Psoas muscle (tissue), 8 donors: Measurements from ENCODE around the gene SLITRK2. TPM values are rescaled to one million over a fixed set of nuclear protein-coding genes. Genes with fewer than 3 reads are reported as not detected.

ENCODE experiments used
- ATAC-seq, 4 donors: fragments of 200-7000 bp; cut with Tn5 transposase; one replicate each; pipeline ENCODE4 v1.9.1; 2020; ENCODE audit warnings: moderate library complexity in 3 of 4, mild to moderate bottlenecking in 2 of 4
- DNase-seq, 2 donors: peaks; one replicate each; pipeline ENCODE4 v3.0.0-alpha.2; 2020
- H3K27ac ChIP-seq: fragments of 200-600 bp; one replicate; pipeline ENCODE4 v1.8.0; 2022
- H3K27me3 ChIP-seq, 3 donors: fragments of 200-600 bp in 1 of 3; one replicate each; pipeline versions ENCODE4 v1.6.1 to v1.8.0; 2013 to 2022; ENCODE audit warnings: low read length in 2 of 3, mild to moderate bottlenecking in 2 of 3, moderate library complexity in 1 of 3; ENCODE audit not compliant: insufficient read depth in 3 of 3
- H3K36me3 ChIP-seq, 2 donors: fragments of 200-600 bp in 1 of 2; one replicate each; pipeline versions ENCODE4 v1.6.1 to v1.8.0; 2013 to 2022; ENCODE audit warnings: low read depth in 1 of 2, mild to moderate bottlenecking in 1 of 2, moderate library complexity in 1 of 2; ENCODE audit not compliant: insufficient read depth in 1 of 2
- H3K4me1 ChIP-seq: fragments of 200-600 bp; one replicate; pipeline ENCODE4 v1.8.0; 2022
- H3K4me3 ChIP-seq: fragments of 200-600 bp; one replicate; pipeline ENCODE4 v1.8.0; 2022; ENCODE audit warnings: mild to moderate bottlenecking
- H3K9me3 ChIP-seq: fragments of 200-600 bp; one replicate; pipeline ENCODE4 v1.8.0; 2022
- CTCF ChIP-seq: fragments of 200-600 bp; IDR thresholded peaks from one replicate; pipeline ENCODE4 v1.8.0; 2022; ENCODE audit warnings: antibody characterized with exemption
- WGBS, 3 donors: extraction: QIAGEN DNeasy Blood & Tissue Kit; methylation state at CpG; one replicate each; pipeline versions ENCODE4 v1.1.6 to v1.1.7; 2013; 5-methylcytosine and 5-hydroxymethylcytosine counted together
- intact Hi-C, 2 donors: fragments of 100-400 bp; cut with DNase I; formaldehyde crosslinking; loops; one replicate each; pipeline versions ENCODE4 v1.11.0 to v1.14.2; 2022
- polyA plus RNA-seq, 3 donors: library from polyadenylated mRNA; stranded (reverse); fragments of 200-250 nt; gene quantifications; one replicate each; pipeline ENCODE4 v1.2.3, GENCODE V29; 2013
- total RNA-seq, 4 donors: library from RNA; stranded (reverse); fragmentation: NEBNext Ultra II Directional in 2 of 4; extraction: Animal tissue kit (Norgen Biotek cat#: 25700) in 2 of 4; gene quantifications; one replicate each; pipeline versions ENCODE4 v1.2.1 to v1.2.4, GENCODE V29; 2021 to 2023
- donor health status: healthy with polysubstance abuse.
- donor health status: DM: no; HTN: no; CAD: no; lungs with moderate emphysema.
- donor health status: Bipolar disorder and iron deficiency.
- donor health status: healthy.
- donor health status: DM: yes; HTN: yes; CAD: no.
- donor health status: DM: no; HTN: no; CAD: no.
- donor health status: DM: no; HTN: no; CAD: no.
- donor health status: DM: yes; HTN: yes; CAD: no.

SLITRK2 gene
- total and polyA plus RNA-seq, 7 donors, result 0.01 to 0.09 (median 0.04) TPM; not detected in 3

- Histone ChIP-seq H3K36me3 (no peaks in the 10 kb centered on the region), H3K9me3 (no peaks in the 10 kb centered on the region), H3K4me1 (no peaks in the 10 kb centered on the region), H3K4me3 (no peak overlapping the region), H3K27ac (no peak overlapping the region), H3K27me3 (no peaks in the 10 kb centered on the region)
- DNase-seq, result no peak
- WGBS, 3 donors, result 60 to 68% (median 63%) methylated on average over 4 of the region's 4 CpGs
- no peak for ATAC-seq
- TF ChIP-seq CTCF, result no peak
- intact Hi-C loops, result no loop called here
Measured at GRCh38 chrX:145865082-145865481, 47.5 kb downstream of the SLITRK2 start.
